GM18498 (cell line): ENCODE results near the gene SCYL2.

Experiments
- ATAC-seq: cut with Tn5 transposase; IDR thresholded peaks from one replicate; pipeline ENCODE4 v1.9.1; 2021; ENCODE audit warnings: mild to moderate bottlenecking, moderate library complexity; ENCODE audit not compliant: unreplicated experiment

SCYL2 gene

DNA sequence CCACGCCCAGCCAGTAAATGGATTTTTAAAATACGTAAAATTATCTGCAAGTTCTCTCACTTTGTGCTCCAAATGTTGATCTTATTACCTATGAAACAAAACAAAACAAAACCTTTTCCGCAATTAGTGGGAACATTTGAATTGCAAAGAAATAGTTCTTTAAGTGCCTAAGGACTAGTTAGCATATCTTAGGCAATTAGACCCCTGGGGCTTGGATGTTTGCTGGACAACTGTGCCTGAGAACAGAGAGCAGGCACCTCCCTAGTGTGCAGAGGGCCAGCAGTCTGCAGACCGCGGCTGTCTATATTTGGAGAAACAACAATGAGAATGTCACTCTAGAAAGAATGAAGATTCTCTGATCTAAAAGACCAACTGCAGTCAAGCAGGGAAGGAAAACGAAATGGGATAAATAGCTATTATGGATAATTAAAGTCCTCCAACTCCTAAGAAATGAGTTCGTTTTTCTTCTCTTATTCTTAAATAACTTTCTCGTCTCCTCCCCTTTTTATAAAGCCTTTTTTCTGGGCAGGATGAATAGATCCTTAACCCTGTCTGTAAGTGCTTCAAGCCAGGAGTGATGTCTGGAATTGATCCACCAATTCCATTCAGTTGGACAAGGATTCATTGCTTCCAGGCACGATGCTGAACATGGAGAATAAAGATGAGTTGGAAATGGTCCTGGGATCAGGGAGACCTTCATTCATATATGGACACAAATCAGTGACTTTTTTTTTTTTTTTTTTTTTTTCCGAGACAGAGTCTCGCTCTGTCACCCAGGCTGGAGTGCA, 106.1 kb downstream of the SCYL2 start:
- ATAC-seq: no peak

DNA sequence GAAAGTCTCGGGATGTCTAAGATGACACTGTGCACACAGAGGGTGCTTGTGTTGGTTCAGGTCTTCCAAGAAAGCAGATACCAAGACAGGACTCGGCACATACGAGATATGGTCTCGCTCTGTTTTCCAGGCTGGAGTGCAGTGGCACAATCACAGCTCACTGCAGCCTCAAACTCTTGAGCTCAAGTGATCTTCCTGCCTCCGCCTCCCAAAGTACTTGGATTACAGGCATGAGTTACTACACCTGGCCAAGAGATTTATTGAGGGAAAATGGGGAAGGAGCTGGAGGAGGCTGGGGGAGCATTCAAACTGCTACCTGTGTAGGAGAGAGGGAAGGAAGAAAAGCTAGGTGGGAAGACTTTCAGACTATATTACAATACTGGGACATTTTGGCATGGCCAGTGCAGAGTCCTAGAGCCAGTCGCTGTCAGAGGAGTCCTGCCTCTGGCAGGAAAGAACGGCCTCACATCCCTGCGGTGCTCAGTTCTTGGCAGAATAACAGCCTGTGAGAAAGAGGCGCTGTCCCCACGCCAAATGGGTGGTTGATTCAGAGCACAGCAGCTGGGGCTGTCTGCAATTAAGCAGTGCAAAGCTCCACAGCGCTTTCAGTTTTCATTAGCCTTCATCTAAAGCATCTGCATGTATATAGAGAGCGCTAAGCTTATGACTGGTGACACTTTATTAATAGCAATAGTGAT, 108.2 kb downstream of the SCYL2 start:
- ATAC-seq: no peak

DNA sequence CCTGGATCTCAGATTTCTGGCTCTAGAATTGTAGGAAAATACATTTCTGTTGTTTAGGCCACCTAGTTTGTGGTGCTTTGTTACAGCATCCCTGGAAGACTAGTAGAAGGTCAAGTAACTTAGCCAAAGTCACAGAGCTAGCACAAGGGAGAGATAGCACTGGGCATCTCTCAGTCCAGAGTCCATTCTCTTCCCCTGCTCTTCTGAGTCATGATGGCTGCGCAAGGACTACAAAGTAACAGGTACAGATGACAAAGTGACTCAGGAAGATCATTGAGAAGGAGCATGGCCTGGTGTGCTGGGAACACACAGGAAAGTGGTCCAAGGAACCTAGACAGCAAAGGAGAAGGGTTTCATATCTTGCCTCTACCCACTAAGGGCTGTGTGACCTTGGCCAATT, 109.2 kb downstream of the SCYL2 start:
- no peak for ATAC-seq

DNA sequence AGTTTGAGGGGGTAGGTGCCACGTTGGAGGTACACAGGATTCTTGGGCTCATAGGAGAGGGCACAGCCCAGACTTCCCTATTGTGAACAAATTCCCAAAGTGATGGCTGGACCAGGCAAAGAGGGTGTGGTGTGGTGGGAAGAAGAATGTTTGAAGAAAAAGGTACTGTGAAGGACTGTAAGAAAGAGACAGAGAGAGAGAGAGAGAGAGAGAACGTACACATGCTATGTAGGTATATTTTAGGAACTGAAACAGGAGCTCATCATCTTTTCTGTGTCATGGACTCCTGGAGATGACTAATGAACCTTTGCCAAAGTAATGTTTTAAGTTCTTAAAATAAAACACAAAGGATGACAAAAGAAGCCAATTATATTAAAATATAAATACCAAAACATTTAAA, 114.4 kb downstream of the SCYL2 start:
- ATAC-seq: no peak

DNA sequence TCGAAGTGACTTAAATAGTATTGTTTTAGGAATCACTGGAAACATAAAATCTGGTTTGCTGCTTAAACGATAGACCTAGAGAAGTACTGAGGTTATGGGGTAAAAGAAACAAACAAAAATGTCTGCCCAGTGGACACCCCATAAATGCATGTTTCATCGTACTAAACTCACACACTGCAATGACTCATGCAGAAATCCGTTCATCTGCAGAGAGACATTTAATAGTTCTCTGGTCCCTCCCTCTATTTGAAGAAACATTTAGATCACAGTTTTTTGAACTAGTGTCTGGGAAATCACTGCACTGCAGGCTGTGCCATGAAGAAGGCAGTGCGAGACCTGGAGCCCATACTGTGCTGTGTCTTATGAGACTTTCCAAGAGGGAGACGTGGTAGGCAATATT, 115.4 kb downstream of the SCYL2 start:
- ATAC-seq: no peak

DNA sequence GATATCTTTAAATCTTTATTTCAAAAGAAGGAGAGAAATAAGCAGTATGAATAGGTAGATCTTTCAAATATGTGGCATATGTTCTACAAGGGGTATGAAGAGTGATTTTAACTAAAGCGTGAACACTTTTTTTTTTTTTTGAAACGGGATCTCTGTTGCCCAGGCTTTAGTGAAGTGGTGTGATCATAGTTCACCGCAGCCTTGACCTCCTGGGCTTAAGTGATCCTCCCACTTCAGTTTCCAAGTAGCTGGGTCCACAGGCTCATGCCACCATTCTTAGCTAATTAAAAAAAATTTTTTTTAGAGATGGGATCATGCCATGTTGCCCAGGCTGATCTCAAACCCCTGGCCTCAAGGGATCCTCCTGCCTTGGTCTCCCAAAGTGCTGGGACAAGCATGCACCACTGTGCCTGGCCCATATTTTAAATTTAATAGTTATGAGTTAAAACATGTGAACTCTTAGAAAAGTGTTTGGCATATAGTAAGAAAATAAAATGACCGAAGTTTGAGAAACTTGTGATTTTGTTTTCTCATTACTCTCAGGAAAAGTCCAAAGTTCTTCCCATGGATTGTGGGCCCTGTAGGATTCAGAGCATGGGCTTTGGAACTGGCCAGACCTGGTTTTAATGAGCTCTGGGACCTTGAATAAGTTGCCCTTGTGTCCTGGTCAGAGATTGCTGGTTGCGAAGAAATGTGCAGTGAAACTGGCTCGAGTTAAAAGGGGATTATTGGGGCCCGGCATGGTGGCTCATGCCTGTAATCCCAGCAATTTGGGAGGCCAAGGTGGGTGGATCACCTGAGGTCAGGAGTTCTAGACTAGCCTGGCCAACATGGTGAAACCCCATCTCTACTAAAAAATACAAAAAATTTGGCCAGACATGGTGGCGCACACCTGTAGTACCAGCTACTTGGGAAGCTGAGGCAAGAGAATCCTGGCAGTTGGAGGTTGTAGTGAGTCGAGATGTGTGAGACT, 116.9 kb downstream of the SCYL2 start:
- no peak for ATAC-seq

DNA sequence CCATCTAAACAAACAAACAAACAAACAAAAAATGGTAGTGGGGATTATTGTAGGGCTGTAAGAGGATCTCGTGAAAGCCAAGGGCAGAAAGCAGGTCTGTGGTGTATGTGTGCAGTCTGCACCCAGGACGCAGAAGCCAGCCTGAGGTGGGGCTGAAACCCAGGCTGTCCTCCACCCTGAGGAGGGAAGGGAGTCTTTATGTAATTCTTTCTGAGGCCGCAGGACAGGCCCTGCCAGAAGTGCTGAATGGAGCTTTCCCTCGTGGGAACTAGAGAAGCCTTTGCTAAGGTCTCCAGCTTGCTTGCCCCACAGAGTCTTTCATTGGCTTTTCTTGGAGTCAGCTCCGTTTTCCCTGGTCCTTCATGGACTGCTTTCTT, 117.6 kb downstream of the SCYL2 start:
- ATAC-seq: no peak

DNA sequence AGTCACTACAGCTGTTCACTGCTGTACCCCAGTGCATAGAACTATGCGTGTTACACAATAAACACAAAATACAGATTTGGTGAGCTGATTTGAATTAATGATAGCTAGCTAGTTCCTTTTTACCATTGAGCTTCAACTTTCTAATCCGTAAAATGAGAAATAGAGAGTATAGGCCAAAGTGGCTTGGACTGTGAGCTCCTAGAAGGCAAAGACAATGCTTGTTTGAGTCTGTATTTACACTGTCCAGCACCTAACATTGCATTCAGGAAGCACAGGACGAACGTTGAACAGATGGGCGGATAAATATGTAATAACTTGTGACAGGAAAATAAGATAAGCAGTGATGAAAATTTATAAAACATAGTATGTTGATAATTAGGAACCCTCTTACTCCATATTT, 121.4 kb downstream of the SCYL2 start:
- no peak for ATAC-seq
